NCI-H2227 treated with DMSO at 0.1 percent for 48 hours (cell line): ENCODE data around the gene BCKDK.
A peak's percentile ranks its signal among the peaks of the same experiment; 100 is the strongest.

Experiments
- DNase-seq: peaks from one replicate; lab custom pipeline; 2025; lab: John Stamatoyannopoulos, UW

BCKDK gene

GRCh38 chr16:31080035-31080629, 28.1 kb upstream of the BCKDK start:
- no peak for DNase-seq

- no peak for DNase-seq
Observed at GRCh38 chr16:31080756-31081419, 27.3 kb upstream of the BCKDK start.

- no peak for DNase-seq
Observed at GRCh38 chr16:31081428-31082351, 26.5 kb upstream of the BCKDK start.

GRCh38 chr16:31082368-31083045, 25.7 kb upstream of the BCKDK start:
- no peak for DNase-seq

GRCh38 chr16:31083081-31083480, 25.1 kb upstream of the BCKDK start:
- peak; percentile 10 for DNase-seq

- no peak for DNase-seq
Observed at GRCh38 chr16:31083556-31083955, 24.6 kb upstream of the BCKDK start.

GRCh38 chr16:31083981-31084380, 24.2 kb upstream of the BCKDK start:
- no peak for DNase-seq

- no peak for DNase-seq
Observed at GRCh38 chr16:31084584-31085302, 23.4 kb upstream of the BCKDK start.

- no peak for DNase-seq
Observed at GRCh38 chr16:31085411-31085810, 22.8 kb upstream of the BCKDK start.

- DNase-seq = no peak
Observed at GRCh38 chr16:31085873-31086628, 22.1 kb upstream of the BCKDK start.

GRCh38 chr16:31086629-31086906, 21.6 kb upstream of the BCKDK start:
- DNase-seq = no peak

GRCh38 chr16:31087481-31087880, 20.7 kb upstream of the BCKDK start:
- DNase-seq = no peak

GRCh38 chr16:31087971-31088370, 20.2 kb upstream of the BCKDK start:
- DNase-seq = no peak

GRCh38 chr16:31088459-31089183, 19.6 kb upstream of the BCKDK start, which contains the start of gene PRSS53:
Gene PRSS53, minus strand, starts transcription at chr16:31088943. Its CDS starts 134 bp downstream, at chr16:31088809.
- no peak for DNase-seq

- no peak for DNase-seq
Observed at GRCh38 chr16:31089199-31089598, 19.0 kb upstream of the BCKDK start.

- no peak for DNase-seq
Observed at GRCh38 chr16:31090540-31090939, 17.6 kb upstream of the BCKDK start.

- DNase-seq = no peak
Observed at GRCh38 chr16:31092330-31092729, 15.9 kb upstream of the BCKDK start.

GRCh38 chr16:31093132-31093703, 15.0 kb upstream of the BCKDK start:
- DNase-seq = peak; percentile 52

- no peak for DNase-seq
Observed at GRCh38 chr16:31094088-31094423, 14.1 kb upstream of the BCKDK start.
